ENCODE measurements around the gene CANX.
"Not testable (repeated sequence)": the region's sequence is repeated elsewhere in the genome, so short reads cannot be mapped to it uniquely, and the experiment has no call there.

CANX gene

GRCh38 chr5:179699616-179700237, 960 bp downstream of the CANX start:
- no peak for DNase-seq

- no peak for DNase-seq
Observed at GRCh38 chr5:179700401-179700918, 1.7 kb downstream of the CANX start.

- DNase-seq, result no peak
Observed at GRCh38 chr5:179716286-179716685, 17.5 kb downstream of the CANX start.

- DNase-seq, result no peak
Observed at GRCh38 chr5:179720222-179720621, 21.5 kb downstream of the CANX start.

GRCh38 chr5:179724163-179724562, 25.4 kb downstream of the CANX start:
- DNase-seq, result no peak

- no peak for DNase-seq
Observed at GRCh38 chr5:179727106-179727505, 28.3 kb downstream of the CANX start.

GRCh38 chr5:179729303-179729702, 30.5 kb downstream of the CANX start:
- DNase-seq, result no peak

- no peak for DNase-seq
Observed at GRCh38 chr5:179729727-179730126, 31.0 kb downstream of the CANX start.

- no peak for DNase-seq
Observed at GRCh38 chr5:179730356-179730755, 31.6 kb downstream of the CANX start.

- no peak for DNase-seq
Observed at GRCh38 chr5:179730852-179731251, 32.1 kb downstream of the CANX start.

- no peak for DNase-seq
Observed at GRCh38 chr5:179731791-179732411, 33.1 kb downstream of the CANX start.

GRCh38 chr5:179732412-179732917, 33.7 kb downstream of the CANX start, which contains the start of gene MAML1:
MAML1 (plus strand) TSS chr5:179732822; CDS start chr5:179733113, 291 bp downstream.
- DNase-seq, result peak; percentile 96

- no peak for DNase-seq
Observed at GRCh38 chr5:179732918-179733771, 34.4 kb downstream of the CANX start.

GRCh38 chr5:179733772-179734126, 35.0 kb downstream of the CANX start:
- DNase-seq, result no peak

GRCh38 chr5:179734536-179735164, 35.9 kb downstream of the CANX start:
- DNase-seq, result no peak

GRCh38 chr5:179738742-179739141, 40.0 kb downstream of the CANX start:
- no peak for DNase-seq

- not testable (repeated sequence) for DNase-seq
Observed at GRCh38 chr5:179744106-179744505, 45.3 kb downstream of the CANX start.

GRCh38 chr5:179746872-179747271, 48.1 kb downstream of the CANX start:
- DNase-seq, result no peak

- no peak for DNase-seq
Observed at GRCh38 chr5:179747811-179748210, 49.0 kb downstream of the CANX start.

- DNase-seq, result no peak
Observed at GRCh38 chr5:179749857-179750508, 51.2 kb downstream of the CANX start.

GRCh38 chr5:179753971-179754370, 55.2 kb downstream of the CANX start:
- DNase-seq, result no peak

- no peak for DNase-seq
Observed at GRCh38 chr5:179755022-179755421, 56.3 kb downstream of the CANX start.

All from DMS153 (cell line).